ENCODE measurements around the gene PTGDR.

Gene PTGDR

DNA sequence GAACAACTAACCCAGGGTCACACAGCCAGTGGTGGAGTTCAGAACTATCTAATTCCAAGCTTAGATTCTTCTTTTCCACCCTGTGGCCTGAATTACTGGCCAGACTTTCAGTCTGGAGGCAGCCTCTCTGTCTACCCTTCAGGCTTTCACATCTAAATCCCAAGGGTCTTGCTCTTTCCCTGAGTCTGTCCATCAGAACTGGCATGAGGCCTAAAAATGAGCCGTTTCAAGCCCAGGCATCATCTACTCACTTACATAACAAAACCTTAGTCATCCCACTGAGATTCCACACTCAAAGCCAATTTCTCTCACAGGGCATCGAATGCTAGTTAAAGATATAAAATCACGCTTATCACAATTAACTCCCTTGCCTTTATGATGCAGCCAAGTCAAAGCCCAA lies 1.3 kb upstream of the PTGDR start:
- no peak for DNase-seq

DNA sequence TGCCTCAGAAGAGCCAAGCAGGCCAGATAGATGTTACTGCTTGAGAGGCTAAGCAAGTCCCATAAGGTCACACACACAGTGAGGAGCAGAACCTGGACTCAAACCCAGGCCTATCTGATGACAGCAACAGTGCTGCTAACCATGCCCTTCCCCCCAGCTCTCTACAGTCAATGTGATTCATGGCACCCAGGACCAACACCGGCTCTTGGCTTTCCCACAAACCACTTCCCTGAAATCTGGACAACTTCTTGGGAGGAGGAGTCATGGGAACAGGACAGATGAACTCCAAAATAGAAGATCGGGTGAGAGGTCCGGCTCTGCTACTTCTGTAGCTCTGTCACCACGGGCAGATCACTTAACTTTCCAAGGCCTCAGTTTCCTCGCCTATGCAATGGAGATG lies 716 bp upstream of the PTGDR start:
- no peak for DNase-seq

DNA sequence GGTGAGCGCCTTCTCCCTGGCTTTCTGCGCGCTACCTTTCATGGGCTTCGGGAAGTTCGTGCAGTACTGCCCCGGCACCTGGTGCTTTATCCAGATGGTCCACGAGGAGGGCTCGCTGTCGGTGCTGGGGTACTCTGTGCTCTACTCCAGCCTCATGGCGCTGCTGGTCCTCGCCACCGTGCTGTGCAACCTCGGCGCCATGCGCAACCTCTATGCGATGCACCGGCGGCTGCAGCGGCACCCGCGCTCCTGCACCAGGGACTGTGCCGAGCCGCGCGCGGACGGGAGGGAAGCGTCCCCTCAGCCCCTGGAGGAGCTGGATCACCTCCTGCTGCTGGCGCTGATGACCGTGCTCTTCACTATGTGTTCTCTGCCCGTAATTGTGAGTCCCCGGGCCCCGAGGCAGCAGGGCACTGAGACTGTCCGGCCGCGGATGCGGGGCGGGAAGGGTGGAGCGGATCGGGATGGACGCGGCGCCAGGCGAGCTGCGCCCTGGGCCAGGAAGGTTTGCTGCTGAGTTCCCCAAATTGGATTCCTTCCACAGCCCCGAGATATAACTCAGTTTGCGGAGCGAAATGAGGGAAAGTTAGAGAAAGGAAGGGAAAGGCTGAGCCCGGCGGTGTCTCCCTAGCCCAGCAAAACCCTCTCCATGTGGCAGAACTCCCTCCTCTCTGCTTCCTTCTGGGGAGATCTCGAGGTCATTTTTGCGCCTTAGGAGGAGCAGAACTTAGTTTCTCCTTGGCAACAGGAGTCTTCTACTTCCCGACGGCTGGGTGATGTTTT lies 972 bp downstream of the PTGDR start:
- no peak for DNase-seq

DNA sequence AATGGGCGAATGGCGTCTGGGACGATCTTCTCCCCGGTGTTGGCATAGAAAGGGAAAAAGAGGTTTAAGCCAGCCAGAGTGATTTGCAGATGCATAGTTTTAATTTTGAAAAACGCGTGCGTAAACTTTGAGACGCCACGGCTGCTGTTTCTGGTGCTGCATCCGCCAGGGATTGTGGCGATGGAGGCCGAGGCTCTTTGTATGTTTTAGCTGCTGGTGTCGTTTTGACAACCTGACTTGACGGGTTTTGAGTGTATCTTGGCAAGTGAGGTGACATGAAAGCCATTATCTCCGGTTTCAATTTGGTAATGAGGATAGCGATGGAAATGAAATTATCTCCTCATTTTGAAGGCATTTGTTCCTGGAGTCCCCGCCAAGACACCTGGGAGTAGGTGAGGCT lies 1.6 kb downstream of the PTGDR start:
- no peak for DNase-seq

DNA sequence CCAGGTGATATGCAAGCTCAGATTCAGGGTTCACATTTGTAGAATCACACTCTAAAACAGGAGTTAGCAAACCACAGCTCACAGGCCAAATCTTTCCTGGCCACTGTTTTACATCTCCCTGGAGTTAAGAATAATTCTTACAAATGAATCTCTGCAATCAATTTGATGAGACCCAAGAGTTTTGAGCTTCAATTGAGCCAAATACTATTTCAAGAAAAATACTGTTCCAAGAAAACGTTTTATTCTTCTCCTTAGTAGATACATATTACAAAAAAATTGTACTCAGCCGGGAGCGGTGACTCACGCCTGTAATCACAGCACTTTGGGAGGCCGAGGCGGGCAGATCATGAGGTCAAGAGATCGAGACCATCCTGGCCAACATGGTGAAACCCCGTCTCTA lies 2.5 kb downstream of the PTGDR start:
- DNase-seq = no peak

DNA sequence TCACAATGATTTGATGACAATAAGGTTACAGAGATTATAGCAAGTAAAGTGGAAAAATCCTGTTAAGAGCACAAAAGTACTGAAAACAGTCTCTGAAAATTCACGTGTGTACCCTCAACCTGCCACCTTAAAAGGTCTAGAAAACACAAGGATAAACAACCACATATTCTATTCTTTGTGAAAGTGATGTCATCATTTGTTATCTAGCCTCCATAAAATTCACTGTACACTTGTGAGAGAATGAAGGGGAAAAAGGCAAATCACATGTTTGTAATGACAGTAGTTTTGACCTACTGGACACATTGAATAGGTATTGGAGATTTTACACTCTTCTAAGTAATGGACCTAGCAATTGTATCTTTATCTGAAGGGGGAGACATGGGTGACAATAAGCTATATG lies 4.0 kb downstream of the PTGDR start:
- DNase-seq = no peak

DNA sequence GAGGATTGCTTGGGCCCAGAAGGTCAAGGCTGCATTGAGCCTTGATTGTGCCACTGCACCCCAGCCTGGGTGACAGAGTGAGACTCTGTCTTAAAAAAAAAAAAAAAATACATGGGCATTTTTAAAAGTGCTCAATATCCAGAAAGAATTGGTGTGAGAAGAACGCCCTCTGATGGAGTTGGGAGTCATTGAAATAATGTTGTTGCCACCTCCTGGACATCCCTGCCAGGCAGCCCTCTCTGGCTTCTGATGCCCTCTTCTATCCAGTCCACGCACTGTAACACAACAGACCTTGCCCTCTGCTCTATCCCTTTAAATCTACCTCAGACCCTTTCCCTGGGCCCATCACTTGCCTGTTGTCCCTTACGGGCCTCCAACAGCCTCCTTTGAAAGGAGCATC lies 4.9 kb downstream of the PTGDR start:
- no peak for DNase-seq

DNA sequence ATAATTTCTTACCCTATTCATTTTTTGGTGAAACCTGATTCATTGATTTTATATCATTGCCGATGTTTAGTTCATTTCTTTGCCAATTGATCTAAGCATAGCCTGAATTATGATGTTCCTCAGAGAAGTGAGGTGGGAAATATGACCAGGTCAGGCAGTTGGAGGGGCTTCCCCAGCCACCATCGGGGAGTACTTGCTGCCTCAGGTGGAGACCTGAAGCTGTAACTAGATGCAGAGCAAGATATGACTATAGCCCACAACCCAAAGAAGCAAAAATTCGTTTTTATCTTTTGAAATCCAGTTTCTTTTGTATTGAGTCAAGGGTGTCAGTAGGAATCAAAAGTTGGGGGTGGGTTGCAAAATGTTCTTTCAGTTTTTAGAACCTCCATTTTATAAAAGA lies 7.9 kb downstream of the PTGDR start:
- DNase-seq = no peak

DNA sequence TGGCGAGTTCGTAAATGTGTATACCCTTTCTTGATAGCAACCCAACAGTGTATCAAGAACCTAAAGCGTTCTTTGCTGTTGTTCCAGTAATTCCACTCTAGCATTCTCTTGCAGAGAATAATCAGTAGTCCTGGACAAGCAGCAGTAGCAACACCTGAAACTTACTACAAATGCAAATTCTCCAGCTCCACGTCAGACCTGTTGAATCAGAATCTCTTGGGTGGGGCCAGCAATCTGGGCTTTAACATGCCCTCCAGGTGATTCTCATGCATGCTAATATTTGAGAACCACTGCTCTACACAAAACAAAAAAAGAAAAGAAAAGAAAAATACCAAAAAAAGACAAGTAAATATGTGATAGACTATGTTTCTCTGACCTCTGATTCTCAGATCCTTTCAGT lies 10.1 kb downstream of the PTGDR start:
- DNase-seq = no peak

DNA sequence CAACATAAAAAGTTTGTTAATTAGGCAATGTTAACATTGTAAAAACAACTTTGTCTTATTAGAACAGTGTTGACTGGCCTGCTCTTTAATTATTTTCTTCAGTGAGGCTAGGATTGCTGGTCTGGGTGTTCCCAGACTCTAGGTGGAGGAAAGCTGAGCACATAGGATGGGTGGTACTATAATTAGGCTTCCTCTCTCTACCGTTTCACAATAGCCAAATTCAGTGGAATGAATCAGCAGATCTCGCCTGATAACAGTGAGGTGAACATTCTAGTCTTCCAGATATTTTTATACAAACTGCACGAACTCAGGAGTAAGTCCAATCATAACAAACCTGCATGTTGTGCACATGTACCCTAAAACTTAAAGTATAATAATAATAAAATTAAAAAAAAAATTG lies 11.9 kb downstream of the PTGDR start:
- no peak for DNase-seq

DNA sequence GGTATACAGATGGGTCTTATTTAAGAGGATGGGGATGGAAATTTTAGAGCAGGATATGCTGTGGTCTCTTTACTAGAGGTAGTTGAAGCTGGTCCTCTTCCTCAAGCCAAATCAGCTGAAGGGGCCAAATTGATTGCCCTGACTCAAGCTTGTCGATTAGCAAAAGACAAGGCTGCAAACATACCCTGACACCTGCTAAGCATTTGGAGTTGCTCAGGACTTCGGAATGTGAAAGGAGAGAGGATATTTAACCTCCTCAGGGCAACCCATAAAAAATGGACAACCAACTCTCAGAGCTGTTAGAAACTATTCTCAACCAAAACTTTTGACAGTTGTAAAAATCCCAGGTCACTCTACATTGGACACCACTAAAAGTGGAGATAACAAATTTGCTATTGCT lies 15.6 kb downstream of the PTGDR start:
- DNase-seq = no peak

DNA sequence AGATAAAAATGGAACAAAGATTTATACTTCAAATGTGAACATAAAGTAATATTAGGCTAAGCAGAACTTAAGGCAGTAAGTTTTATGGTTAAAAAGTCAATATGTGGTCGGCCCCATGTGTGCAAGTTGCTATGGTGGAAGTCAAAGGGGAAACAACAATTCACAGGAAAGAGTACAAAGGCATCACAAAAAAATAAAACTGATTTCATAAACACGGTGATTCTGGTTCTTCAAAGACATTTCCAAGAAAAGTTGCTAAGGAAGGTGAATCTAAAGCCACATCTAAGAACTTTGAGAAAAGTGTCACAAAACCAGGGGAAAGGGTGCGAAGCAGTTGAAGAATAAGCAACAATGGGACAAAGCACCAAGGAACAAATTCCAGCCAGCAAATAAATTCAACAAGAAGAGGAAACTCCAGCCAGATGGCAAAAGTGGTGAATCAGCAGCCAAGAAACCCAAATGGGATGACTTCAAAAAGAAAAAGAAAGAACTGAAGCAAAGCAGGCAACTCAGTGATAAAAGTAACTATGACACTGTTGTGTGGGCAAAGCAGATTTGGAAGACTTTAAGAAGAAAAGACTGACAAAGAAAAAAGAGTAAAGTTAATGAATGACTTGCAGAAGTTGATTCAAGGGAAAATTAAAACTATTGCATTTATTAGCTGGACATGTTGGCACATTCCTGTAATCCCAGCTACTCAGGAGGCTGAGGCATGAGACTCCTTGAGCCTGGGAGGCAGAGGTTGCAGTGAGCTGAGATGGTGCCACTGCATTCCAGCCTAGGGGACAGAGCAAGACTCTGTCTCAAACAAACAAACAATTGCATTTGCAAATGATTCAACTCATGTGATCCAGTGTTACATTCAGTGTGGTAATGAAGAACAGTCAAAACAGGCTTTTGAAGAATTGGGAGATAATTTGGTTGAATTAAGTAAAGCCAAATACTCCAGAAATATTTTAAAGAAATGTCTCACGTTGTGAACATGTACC lies 19.5 kb downstream of the PTGDR start:
- peak; percentile 15 for DNase-seq

DNA sequence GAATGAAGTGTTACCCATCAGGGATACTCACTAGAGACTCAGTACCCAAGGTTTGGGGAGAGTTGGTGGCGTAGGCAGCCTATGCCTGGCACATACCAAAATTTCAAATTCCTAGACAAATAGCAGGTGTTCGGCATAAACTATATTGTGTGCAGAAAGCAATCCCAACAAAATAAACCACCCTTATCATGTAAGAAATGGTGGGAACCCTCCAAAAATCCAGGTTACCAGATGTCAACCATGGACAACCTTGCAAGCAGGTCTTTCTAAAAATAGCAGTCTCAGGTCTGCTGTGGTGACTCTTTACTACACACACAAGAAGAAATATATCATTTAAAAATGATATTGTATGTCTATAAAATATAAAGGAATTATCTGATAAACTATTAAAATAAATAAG lies 28.9 kb downstream of the PTGDR start:
- DNase-seq = no peak

DNA sequence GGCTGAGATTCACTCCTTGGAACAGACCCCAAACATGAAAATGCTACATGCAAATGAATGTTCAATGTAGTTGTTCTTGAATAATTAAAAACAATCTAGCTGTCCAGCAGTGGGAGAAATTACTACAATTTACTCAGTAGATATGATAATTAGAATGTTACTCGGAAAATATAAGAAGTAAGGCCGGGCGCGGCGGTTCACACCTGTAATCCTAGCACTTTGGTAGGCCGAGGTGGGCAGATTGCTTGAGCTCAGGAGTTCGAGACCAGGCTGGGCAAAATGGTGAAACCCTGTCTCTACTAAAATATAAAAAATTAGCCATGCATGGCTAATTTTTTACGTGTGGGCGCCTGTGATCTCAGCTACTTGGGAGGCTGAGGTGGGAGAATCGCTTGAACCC lies 31.3 kb downstream of the PTGDR start:
- DNase-seq = no peak

DNA sequence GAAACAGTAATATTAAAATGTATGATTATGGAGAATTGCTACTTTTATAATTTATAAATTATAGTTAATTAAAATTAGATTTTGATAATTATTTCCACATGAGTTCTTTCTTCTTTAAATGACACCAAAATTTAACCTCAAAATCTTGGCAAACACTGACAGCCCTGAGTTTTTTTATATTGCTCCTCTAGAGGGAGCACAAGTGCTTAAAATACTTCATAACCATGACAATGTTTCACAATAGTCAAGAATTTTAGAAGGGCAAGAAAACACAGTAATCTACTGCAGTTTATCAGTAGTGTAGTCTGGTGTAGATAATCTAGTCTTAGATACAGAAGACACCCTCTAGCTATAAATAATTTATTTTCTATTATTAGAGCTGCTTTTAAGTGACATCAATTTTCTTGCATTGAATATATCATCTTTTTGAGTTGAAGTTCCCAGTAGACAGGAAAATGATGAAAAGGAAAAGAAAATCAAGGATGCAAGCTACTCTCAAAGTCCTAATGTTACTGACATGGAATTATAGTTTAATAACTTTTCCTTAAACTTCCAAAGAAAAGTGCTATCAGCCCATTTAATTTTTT lies 32.3 kb downstream of the PTGDR start:
- peak; percentile 50 for DNase-seq

DNA sequence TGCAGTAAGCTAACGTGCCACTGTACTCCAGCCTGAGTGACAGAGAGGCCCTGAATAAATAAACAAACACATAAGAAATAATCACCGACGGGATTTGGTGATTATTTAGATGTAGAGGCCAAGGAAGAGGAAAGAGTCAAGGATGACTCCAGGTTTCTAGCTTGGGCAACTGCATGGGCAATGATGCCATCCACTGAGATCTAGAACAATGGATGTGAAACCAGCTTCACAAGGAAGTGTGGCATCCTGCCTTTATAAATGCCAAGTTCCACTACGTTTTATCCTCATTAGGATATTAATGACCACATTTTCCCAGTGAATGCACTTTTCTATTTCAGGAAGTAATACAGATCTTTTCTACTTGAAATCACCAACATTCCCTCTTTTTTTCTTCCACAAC lies 35.7 kb downstream of the PTGDR start:
- DNase-seq = no peak

DNA sequence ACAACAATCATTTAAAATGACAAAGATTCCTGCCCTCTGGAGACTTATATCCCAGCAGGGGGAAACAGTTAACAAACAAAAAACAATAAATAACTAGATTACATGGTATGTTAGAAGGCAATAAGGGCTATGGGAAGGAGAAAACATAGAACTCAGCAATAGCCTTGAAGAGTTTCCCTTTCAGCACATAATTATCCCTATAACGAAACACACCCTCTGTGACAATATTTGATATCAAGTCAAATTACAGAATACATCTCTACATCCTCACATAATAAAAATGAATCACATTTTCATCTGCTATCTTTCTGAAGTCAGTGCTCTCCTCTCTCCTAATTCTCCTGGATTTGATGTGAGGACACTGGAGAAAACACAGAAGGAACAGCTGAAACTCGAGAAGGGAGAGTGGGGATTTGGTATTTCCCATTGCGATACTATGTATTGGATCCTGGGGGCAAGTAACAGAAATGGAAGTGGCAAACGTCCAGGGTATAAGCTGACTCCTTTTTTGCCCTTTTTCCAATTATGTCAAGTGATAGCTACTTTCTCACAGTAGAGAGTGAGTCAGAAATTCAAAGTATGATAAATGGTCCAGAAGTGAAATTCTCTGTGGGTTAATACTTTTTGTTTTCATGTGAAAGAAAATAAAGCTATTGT lies 36.9 kb downstream of the PTGDR start:
- DNase-seq = no peak

DNA sequence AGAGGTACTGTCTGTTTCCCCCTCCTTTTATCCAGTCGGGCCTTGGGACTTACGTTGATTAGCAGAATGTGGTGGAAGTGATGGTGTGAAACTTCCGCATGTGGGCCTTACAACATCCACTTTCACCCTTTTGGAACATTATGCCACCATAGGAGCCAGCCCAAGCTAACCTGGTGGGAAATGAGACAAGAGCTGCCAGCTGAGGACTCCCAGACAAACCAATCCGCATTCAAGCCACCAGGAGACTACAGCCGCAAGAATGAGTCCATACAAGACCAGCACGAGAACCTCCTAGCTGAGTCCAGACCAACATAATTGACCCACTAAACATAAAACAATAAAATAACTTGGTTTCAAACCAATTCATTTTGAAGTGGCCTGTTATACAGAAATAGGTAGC lies 37.5 kb downstream of the PTGDR start:
- DNase-seq = no peak

DNA sequence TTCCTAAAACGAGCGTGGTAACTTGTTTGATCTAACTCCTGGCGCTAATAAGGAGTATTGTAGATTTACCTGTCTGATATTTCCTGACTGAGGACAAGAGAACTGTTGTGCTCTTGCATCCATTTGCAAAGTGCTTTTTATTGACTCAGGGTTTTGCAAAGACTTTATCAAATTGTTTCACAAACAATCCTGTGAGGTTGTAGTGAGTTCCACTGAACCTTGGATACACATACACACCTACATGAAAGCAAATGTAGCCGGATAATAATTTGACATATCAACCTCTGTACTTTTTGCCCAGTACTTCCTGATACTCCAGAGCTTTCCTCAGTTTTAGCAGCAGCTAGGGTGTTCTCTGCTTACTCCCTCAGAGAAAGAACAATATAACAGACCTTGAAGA lies 39.9 kb downstream of the PTGDR start:
- no peak for DNase-seq

DNA sequence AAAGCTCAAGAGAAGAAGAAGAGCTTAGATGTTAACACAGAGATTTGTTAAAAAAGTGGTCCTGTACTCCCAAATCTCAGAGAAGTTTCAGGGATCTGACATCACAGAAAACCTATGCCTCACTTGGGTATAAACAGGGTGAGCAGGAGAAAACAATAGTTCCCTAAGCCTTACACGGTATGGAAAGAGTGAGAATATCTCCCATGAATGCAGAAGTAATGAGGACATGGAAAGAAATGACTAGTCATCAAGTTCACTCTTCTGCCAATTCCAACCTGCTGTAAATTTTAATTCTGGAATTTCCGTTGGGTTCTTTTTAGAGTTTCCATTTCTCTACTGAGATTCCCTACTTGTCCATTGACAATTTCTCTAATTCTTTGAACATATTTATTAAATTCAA lies 40.4 kb downstream of the PTGDR start:
- DNase-seq = no peak

DNA sequence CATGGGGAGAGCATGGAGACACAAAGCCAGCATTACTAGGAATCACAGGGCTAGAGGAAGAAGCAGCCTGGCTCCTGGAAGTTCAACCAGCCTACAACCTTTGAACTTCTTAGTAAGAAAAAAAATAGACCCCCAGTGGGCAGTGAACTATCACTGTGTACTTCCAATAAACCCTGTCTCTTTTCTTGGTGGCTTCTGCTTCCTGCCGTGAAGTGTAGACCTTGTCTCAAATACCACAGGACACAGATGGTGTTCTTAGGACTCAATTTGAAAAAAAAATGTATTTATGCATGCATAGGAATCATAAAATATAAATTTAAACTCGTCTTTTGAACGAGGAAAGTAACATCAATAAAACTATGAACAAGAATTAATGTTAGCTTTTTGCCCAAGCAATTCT lies 43.0 kb downstream of the PTGDR start:
- DNase-seq = no peak

DNA sequence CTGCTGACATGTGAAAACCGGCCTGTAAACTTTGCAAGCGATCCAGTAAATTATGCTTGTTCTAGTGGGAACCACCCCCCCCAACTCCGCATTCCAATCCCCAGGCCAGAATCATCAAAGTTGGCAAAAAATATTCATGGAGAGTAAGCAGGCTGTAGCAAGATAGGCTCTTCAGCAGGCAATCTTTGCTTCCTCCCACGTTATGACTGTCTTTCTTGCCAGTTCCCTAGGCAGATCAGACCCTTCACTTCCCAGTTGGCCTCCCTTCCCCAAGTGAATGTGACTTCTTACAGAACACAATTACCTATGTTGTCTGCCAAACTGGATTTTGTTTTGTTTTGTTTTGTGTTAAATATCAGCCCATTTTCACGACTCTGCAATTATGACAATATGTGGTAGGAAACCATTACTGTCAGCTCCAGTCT lies 45.4 kb downstream of the PTGDR start:
- DNase-seq = no peak

DNA sequence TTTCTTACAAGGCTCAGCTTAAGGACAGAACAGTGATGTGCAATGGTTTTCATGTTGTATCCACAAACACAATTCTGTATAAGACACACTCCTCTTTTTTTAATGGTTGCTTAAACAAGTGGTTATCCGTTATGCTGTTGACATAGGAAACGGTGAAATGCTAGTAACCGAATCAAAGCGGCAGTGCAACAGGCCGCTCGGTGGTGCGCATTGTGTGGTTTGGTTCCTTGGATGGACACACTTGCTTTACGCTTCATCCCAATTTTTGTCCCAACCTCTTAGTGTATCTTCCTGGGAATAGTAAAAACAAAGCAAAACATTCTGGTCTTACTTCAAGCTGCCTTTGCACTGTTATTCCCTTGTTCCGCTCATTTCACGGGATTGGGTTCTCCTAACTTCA lies 46.0 kb downstream of the PTGDR start:
- DNase-seq = no peak
